Neural progenitor cell (in vitro differentiated cells): ENCODE data around the gene SEC23B. TPM values are rescaled to one million over a fixed set of nuclear protein-coding genes. Genes with fewer than 3 reads are reported as not detected.

Experiments used
- DNase-seq: peaks from one replicate; pipeline ENCODE4 v3.0.0-alpha.2; 2016; ENCODE audit warnings: low spot score
- H2AFZ ChIP-seq: fragments of 200-600 bp; sonication (generic); replicated peaks from 2 replicates; pipeline ENCODE4 v1.6.1; 2016; ENCODE audit warnings: antibody characterized with exemption
- H3F3A ChIP-seq: fragments of 200-600 bp; sonication (generic); 2 replicates; pipeline ENCODE4 v1.6.1; 2016; ENCODE audit warnings: antibody characterized with exemption, low read depth
- H3K27ac ChIP-seq: fragments of 200-600 bp; sonication (generic); 2 replicates; pipeline ENCODE4 v1.5.1; 2016; ENCODE audit warnings: mild to moderate bottlenecking
- H3K27me3 ChIP-seq: fragments of 200-600 bp; sonication (generic); 2 replicates; pipeline ENCODE4 v1.6.1; 2016; ENCODE audit warnings: mild to moderate bottlenecking, moderate library complexity
- H3K36me3 ChIP-seq: fragments of 200-600 bp; sonication (generic); 2 replicates; pipeline ENCODE4 v1.5.1; 2016
- H3K4me1 ChIP-seq: fragments of 200-600 bp; sonication (generic); 2 replicates; pipeline ENCODE4 v1.6.1; 2016; ENCODE audit warnings: mixed run types
- H3K4me2 ChIP-seq: fragments of 200-600 bp; sonication (generic); 2 replicates; pipeline ENCODE4 v1.6.1; 2016
- H3K4me3 ChIP-seq: fragments of 200-600 bp; sonication (generic); 2 replicates; pipeline ENCODE4 v1.5.1; 2016
- H3K79me2 ChIP-seq: fragments of 200-600 bp; sonication (generic); 2 replicates; pipeline ENCODE4 v1.6.1; 2016; ENCODE audit warnings: low read depth
- H3K9ac ChIP-seq: fragments of 200-600 bp; sonication (generic); 2 replicates; pipeline ENCODE4 v1.6.1; 2016
- H3K9me3 ChIP-seq: fragments of 200-600 bp; sonication (generic); 2 replicates; pipeline ENCODE4 v1.5.1; 2016; ENCODE audit warnings: low read depth
- H4K20me1 ChIP-seq: fragments of 200-600 bp; sonication (generic); 2 replicates; pipeline ENCODE4 v1.6.1; 2016; ENCODE audit warnings: low read depth
- H3K27ac Mint-ChIP-seq: 3 replicates; pipeline ENCODE4 v1.8.0; 2021; ENCODE audit warnings: mixed read lengths
- H3K27me3 Mint-ChIP-seq: 2 replicates; pipeline ENCODE4 v1.8.0; 2022; ENCODE audit warnings: low read depth, mild to moderate bottlenecking, inconsistent platforms, moderate library complexity, mixed read lengths; ENCODE audit not compliant: insufficient read depth
- H3K36me3 Mint-ChIP-seq: 3 replicates; pipeline ENCODE4 v1.8.0; 2021; ENCODE audit warnings: mixed read lengths
- H3K4me1 Mint-ChIP-seq: 3 replicates; pipeline ENCODE4 v1.8.0; 2021; ENCODE audit warnings: mixed read lengths
- H3K4me3 Mint-ChIP-seq: 3 replicates; pipeline ENCODE4 v1.8.0; 2021; ENCODE audit warnings: mild to moderate bottlenecking, moderate library complexity, mixed read lengths
- H3K9me3 Mint-ChIP-seq: 3 replicates; pipeline ENCODE4 v1.8.0; 2020; ENCODE audit warnings: mixed read lengths
- CTCF ChIP-seq: fragments of 200-600 bp; sonication (generic); IDR thresholded peaks from 2 replicates; pipeline ENCODE4 v1.5.1; 2017; ENCODE audit warnings: antibody characterized with exemption, mild to moderate bottlenecking
- EZH2 ChIP-seq: fragments of 200-600 bp; sonication (generic); IDR thresholded peaks from 2 replicates; pipeline ENCODE4 v1.6.1; 2017; ENCODE audit warnings: antibody characterized with exemption, mild to moderate bottlenecking, moderate library complexity
- EZH2phosphoT487 ChIP-seq: fragments of 200-600 bp; sonication (generic); IDR thresholded peaks from 2 replicates; pipeline ENCODE4 v1.6.1; 2017; ENCODE audit warnings: antibody characterized with exemption
- total RNA-seq: library from RNA; depleted of rRNA; stranded (reverse); fragments of >200 nt; gene quantifications from 2 replicates; pipeline ENCODE4 v1.2.3, GENCODE V29; 2015; ENCODE audit warnings: low replicate concordance

Gene SEC23B
- total RNA-seq, 1 donor from 2014 or later: 57.2 TPM

- H4K20me1 ChIP-seq: no peaks in the 10 kb centered on the region
- no peaks in the 10 kb centered on the region for H3K27me3 ChIP-seq
- peak within 1 kb of the TSS; percentile 81 for H3K4me2 ChIP-seq
- peaks cover 14% of the 10 kb centered on the region for H3F3A ChIP-seq
- H3K27ac ChIP-seq: peak within 1 kb of the TSS; percentile 100
- peaks cover 13% of the 10 kb centered on the region for H3K4me1 ChIP-seq
- TF ChIP-seq EZH2phosphoT487 (no peak), CTCF (no peak), EZH2 (no peak)
- Mint-ChIP-seq H3K27ac (peak within 1 kb of the TSS; percentile 100), H3K9me3 (no peaks in the 10 kb centered on the region), H3K4me3 (peak within 1 kb of the TSS; percentile 99), H3K4me1 (peaks cover 23% of the 10 kb centered on the region), H3K27me3 (no peaks in the 10 kb centered on the region), H3K36me3 (no peaks in the 10 kb centered on the region)
- H3K9me3 ChIP-seq: no peaks in the 10 kb centered on the region
- H3K36me3 ChIP-seq: no peaks in the 10 kb centered on the region
- peak within 1 kb of the TSS; percentile 97 for H2AFZ ChIP-seq
- peaks cover 45% of the 10 kb centered on the region for H3K79me2 ChIP-seq
- DNase-seq: peak; percentile 99
- H3K9ac ChIP-seq: peak within 1 kb of the TSS; percentile 96
- peak within 1 kb of the TSS; percentile 83 for H3K4me3 ChIP-seq
Measured at GRCh38 chr20:18466894-18467730, 40.6 kb upstream of the SEC23B start, which contains the start of the genes DZANK1 and POLR3F. Gene DZANK1, minus strand, starts transcription at chr20:18467030. Its CDS starts 1,672 bp downstream, at chr20:18465358. Gene POLR3F, plus strand, starts transcription at chr20:18467390. Its CDS starts 117 bp downstream, at chr20:18467507.

- peaks cover 7% of the 10 kb centered on the region for H3K36me3 Mint-ChIP-seq
- H4K20me1 ChIP-seq: no peaks in the 10 kb centered on the region
- H3K9me3 Mint-ChIP-seq: no peaks in the 10 kb centered on the region
- H3K4me1 Mint-ChIP-seq: no peaks in the 10 kb centered on the region
- no peak overlapping the region for H2AFZ ChIP-seq
- no peak overlapping the region for H3K4me2 ChIP-seq
- H3K27ac Mint-ChIP-seq: no peak overlapping the region
- H3K4me1 ChIP-seq: no peaks in the 10 kb centered on the region
- peaks cover 37% of the 10 kb centered on the region for H3K36me3 ChIP-seq
- H3K4me3 ChIP-seq: no peak overlapping the region
- peaks cover 4% of the 10 kb centered on the region for H3F3A ChIP-seq
- H3K79me2 ChIP-seq: no peaks in the 10 kb centered on the region
- no peak overlapping the region for H3K9ac ChIP-seq
- peaks cover 5% of the 10 kb centered on the region for H3K27me3 Mint-ChIP-seq
- no peaks in the 10 kb centered on the region for H3K27me3 ChIP-seq
- H3K4me3 Mint-ChIP-seq: no peak overlapping the region
- no peak for DNase-seq
- no peak overlapping the region for H3K27ac ChIP-seq
- H3K9me3 ChIP-seq: no peaks in the 10 kb centered on the region
- no peak for TF ChIP-seq EZH2phosphoT487
- no peak for TF ChIP-seq CTCF
- no peak for TF ChIP-seq EZH2
Measured at GRCh38 chr20:18477218-18477617, 30.5 kb upstream of the SEC23B start.

- TF ChIP-seq EZH2phosphoT487: no peak
- no peak for TF ChIP-seq CTCF
- no peak for TF ChIP-seq EZH2
Measured at GRCh38 chr20:18477821-18478220, 29.9 kb upstream of the SEC23B start.

More at GRCh38 chr20:18477821-18478220, 29.9 kb upstream of the SEC23B start:
- H3K4me1 ChIP-seq: no peaks in the 10 kb centered on the region
- Mint-ChIP-seq H3K36me3 (peaks cover 13% of the 10 kb centered on the region), H3K4me1 (no peaks in the 10 kb centered on the region), H3K27me3 (peaks cover 7% of the 10 kb centered on the region), H3K9me3 (no peaks in the 10 kb centered on the region), H3K27ac (no peak overlapping the region), H3K4me3 (no peak overlapping the region)
- DNase-seq: no peak
- no peaks in the 10 kb centered on the region for H4K20me1 ChIP-seq
- H3K79me2 ChIP-seq: no peaks in the 10 kb centered on the region
- H3K9me3 ChIP-seq: no peaks in the 10 kb centered on the region
- no peaks in the 10 kb centered on the region for H3K27me3 ChIP-seq
- peaks cover 33% of the 10 kb centered on the region for H3K36me3 ChIP-seq
- H3K9ac ChIP-seq: no peak overlapping the region
- no peak overlapping the region for H3K4me3 ChIP-seq
- no peak overlapping the region for H3K27ac ChIP-seq
- no peak overlapping the region for H3K4me2 ChIP-seq
- no peak overlapping the region for H2AFZ ChIP-seq
- peaks cover 4% of the 10 kb centered on the region for H3F3A ChIP-seq
